NT2/D1 (cell line): Measurements from ENCODE around the gene KRTAP9-6.

ENCODE experiments used
- SUZ12 ChIP-seq: IDR thresholded peaks from 2 replicates; pipeline ENCODE4 v1.6.1; 2011; ENCODE audit not compliant: insufficient read length, insufficient read depth; ENCODE audit errors: extremely low read depth
- YY1 ChIP-seq: IDR thresholded peaks from 2 replicates; pipeline ENCODE4 v1.6.1; 2011; ENCODE audit not compliant: insufficient read length, insufficient read depth
- ZNF274 ChIP-seq: IDR thresholded peaks from 2 replicates; pipeline ENCODE4 v1.6.1; 2011; ENCODE audit warnings: mild to moderate bottlenecking, low read depth, low read length

GRCh38 chr17:41308918-41309359 is 43.8 kb downstream of the KRTAP9-6 start, which contains the start of gene KRTAP16-1:
- TF ChIP-seq ZNF274: no peak
- no peak for TF ChIP-seq SUZ12
- no peak for TF ChIP-seq YY1
